Stimulated activated CD8-positive, alpha-beta memory T cell treated with anti-CD3 and anti-CD28 coated beads, Interleukin-4, amount 100 ng/mL, for 1 hour (primary cell): ENCODE results near the gene SFMBT2.
"Not testable (repeated sequence)": the region's sequence is repeated elsewhere in the genome, so short reads cannot be mapped to it uniquely, and the experiment has no call there.

Source experiments
- DNase-seq, 2 donors: peaks; one replicate each; pipeline ENCODE4 v3.0.0-alpha.2; 2020; ENCODE audit warnings: low read depth in 2 of 2, low spot score in 1 of 2

Gene SFMBT2

GRCh38 chr10:7234109-7234508 is 176.7 kb downstream of the SFMBT2 start:
- DNase-seq, result no peak

- DNase-seq, result no peak
These were observed 177.4 kb downstream of the SFMBT2 start for GRCh38 chr10:7233259-7233991.

GRCh38 chr10:7231509-7232414 is 179.1 kb downstream of the SFMBT2 start:
- no peak for DNase-seq

GRCh38 chr10:7230951-7231350 is 179.9 kb downstream of the SFMBT2 start:
- no peak for DNase-seq

- DNase-seq, result no peak
These were observed 180.8 kb downstream of the SFMBT2 start for GRCh38 chr10:7230036-7230435.

GRCh38 chr10:7225133-7225532 is 185.7 kb downstream of the SFMBT2 start:
- no peak for DNase-seq

GRCh38 chr10:7218968-7219367 is 191.9 kb downstream of the SFMBT2 start:
- DNase-seq, result no peak

GRCh38 chr10:7212696-7213095 is 198.1 kb downstream of the SFMBT2 start:
- not testable (repeated sequence) for DNase-seq

- no peak for DNase-seq
These were observed 198.8 kb downstream of the SFMBT2 start for GRCh38 chr10:7211857-7212577.

GRCh38 chr10:7210516-7210915 is 200.3 kb downstream of the SFMBT2 start:
- DNase-seq, result no peak

- no peak for DNase-seq
These were observed 201.4 kb downstream of the SFMBT2 start for GRCh38 chr10:7209458-7209857.

- DNase-seq, result no peak
These were observed 204.3 kb downstream of the SFMBT2 start for GRCh38 chr10:7206412-7207100.

GRCh38 chr10:7205656-7206055 is 205.2 kb downstream of the SFMBT2 start:
- DNase-seq, result no peak

- DNase-seq, result no peak
These were observed 208.0 kb downstream of the SFMBT2 start for GRCh38 chr10:7202793-7203355.

GRCh38 chr10:7199152-7199760 is 211.6 kb downstream of the SFMBT2 start:
- DNase-seq, result no peak

GRCh38 chr10:7196284-7196683 is 214.6 kb downstream of the SFMBT2 start:
- DNase-seq, result no peak

- no peak for DNase-seq
These were observed 215.7 kb downstream of the SFMBT2 start for GRCh38 chr10:7195118-7195517.

GRCh38 chr10:7194571-7194970 is 216.3 kb downstream of the SFMBT2 start:
- no peak for DNase-seq

- DNase-seq, result no peak
These were observed 217.5 kb downstream of the SFMBT2 start for GRCh38 chr10:7193369-7193768.

GRCh38 chr10:7192831-7193361 is 217.9 kb downstream of the SFMBT2 start:
- peak in 1 of 2 donors; percentile 34 for DNase-seq
